HTR-8/SVneo (cell line): ENCODE data around the gene PDSS1.

ENCODE experiments used
- DNase-seq: peaks from one replicate; pipeline ENCODE4 v3.0.0; 2011; ENCODE audit warnings: low spot score, mixed read lengths; ENCODE audit not compliant: insufficient read length
- FAIRE-seq: peaks from 2 replicates; lab custom pipeline; 2011; peaks lifted over from hg19 to GRCh38; lab: Jason Lieb, UNC

The PDSS1 gene

GRCh38 chr10:26697922-26698608 is 564 bp downstream of the PDSS1 start:
- DNase-seq (no peak), FAIRE-seq (no peak)

- FAIRE-seq (no peak), DNase-seq (no peak)
Observed at GRCh38 chr10:26698909-26699308, 1.4 kb downstream of the PDSS1 start.

GRCh38 chr10:26699631-26700030 is 2.1 kb downstream of the PDSS1 start:
- FAIRE-seq: no peak
- no peak for DNase-seq

GRCh38 chr10:26700884-26701630 is 3.6 kb downstream of the PDSS1 start:
- FAIRE-seq (no peak), DNase-seq (no peak)

- DNase-seq (no peak), FAIRE-seq (no peak)
Observed at GRCh38 chr10:26703096-26703495, 5.6 kb downstream of the PDSS1 start.

- FAIRE-seq: no peak
- no peak for DNase-seq
Observed at GRCh38 chr10:26703974-26704373, 6.5 kb downstream of the PDSS1 start.

GRCh38 chr10:26706206-26706605 is 8.7 kb downstream of the PDSS1 start:
- FAIRE-seq (no peak), DNase-seq (no peak)

GRCh38 chr10:26706936-26707335 is 9.4 kb downstream of the PDSS1 start:
- DNase-seq (no peak), FAIRE-seq (no peak)

- FAIRE-seq: no peak
- DNase-seq: no peak
Observed at GRCh38 chr10:26711324-26711723, 13.8 kb downstream of the PDSS1 start.

GRCh38 chr10:26714415-26715136 is 17.1 kb downstream of the PDSS1 start:
- no peak for DNase-seq
- FAIRE-seq: no peak

GRCh38 chr10:26715137-26715487 is 17.6 kb downstream of the PDSS1 start:
- no peak for DNase-seq
- no peak for FAIRE-seq

- FAIRE-seq (no peak), DNase-seq (no peak)
Observed at GRCh38 chr10:26717476-26717875, 20.0 kb downstream of the PDSS1 start.

- no peak for FAIRE-seq
- DNase-seq: no peak
Observed at GRCh38 chr10:26721561-26721960, 24.1 kb downstream of the PDSS1 start.

GRCh38 chr10:26723016-26723415 is 25.5 kb downstream of the PDSS1 start:
- FAIRE-seq: no peak
- no peak for DNase-seq

GRCh38 chr10:26725837-26726727 is 28.6 kb downstream of the PDSS1 start:
- no peak for FAIRE-seq
- peak; percentile 50 for DNase-seq

GRCh38 chr10:26727005-26727404 is 29.5 kb downstream of the PDSS1 start:
- FAIRE-seq: no peak
- DNase-seq: no peak

GRCh38 chr10:26728957-26729356 is 31.5 kb downstream of the PDSS1 start:
- no peak for FAIRE-seq
- DNase-seq: no peak

- DNase-seq (no peak), FAIRE-seq (no peak)
Observed at GRCh38 chr10:26729395-26729794, 31.9 kb downstream of the PDSS1 start.

GRCh38 chr10:26730552-26730951 is 33.1 kb downstream of the PDSS1 start:
- no peak for DNase-seq
- FAIRE-seq: no peak
